ENCODE data around the gene ASCC2.
"Not testable (repeated sequence)": the region's sequence is repeated elsewhere in the genome, so short reads cannot be mapped to it uniquely, and the experiment has no call there.

The ASCC2 gene

DNA sequence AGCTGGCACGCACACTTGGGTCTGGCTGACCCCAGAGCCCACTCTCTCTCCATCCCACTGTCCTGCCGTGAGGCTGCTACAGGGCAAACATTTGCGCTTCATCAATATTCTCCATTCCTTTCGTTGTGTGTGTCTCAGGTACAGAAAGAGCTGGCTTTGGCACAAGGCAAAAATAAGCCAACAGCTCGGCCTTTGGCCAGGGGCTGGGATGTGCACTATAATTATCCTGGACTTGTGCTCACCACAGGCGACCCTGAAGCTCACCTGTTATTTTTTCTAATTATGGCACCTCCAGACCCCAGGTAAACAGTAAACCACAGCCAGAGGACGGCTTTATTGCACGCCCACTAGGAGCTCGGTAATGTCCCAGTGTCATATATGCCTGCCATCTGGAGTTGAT is 82.2 kb downstream of the ASCC2 start:
- DNase-seq (ENCODE audit: low read depth, low spot score), result no peak

DNA sequence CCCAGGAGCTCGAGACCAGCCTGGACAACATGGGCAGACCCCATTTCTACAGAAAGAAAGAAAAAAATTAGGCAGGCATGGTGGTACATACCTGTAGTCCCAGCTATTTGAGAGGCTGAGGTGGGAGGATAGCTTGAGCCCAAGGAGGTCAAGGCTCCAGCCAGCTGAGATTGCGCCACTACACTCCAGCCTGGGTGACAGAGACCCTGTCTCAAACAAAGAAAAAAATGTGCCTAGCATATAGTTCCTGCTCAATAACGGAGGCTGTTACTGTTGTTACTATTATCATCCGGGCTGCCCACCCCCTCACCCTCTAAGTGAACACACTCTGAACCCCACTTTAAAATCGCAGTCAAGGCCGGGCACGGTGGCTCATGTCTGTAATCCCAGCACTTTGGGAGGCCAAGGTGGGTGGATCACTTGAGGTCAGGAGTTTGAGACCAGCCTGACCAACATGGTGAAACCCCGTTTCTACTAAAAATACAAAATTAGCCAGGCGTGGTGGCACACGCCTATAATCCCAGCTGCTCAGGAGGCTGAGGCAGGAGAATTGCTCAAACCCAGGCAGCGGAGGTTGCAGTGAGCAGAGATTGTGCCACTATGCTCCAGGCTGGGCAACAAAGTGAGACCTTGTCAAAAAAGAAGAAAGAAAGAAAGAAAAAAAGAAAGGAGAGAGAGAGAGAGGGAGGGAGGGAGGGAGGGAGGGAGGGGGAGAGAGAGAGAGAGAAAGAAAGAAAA is 83.2 kb downstream of the ASCC2 start:
- not testable (repeated sequence) for DNase-seq (ENCODE audit: low read depth, low spot score)

DNA sequence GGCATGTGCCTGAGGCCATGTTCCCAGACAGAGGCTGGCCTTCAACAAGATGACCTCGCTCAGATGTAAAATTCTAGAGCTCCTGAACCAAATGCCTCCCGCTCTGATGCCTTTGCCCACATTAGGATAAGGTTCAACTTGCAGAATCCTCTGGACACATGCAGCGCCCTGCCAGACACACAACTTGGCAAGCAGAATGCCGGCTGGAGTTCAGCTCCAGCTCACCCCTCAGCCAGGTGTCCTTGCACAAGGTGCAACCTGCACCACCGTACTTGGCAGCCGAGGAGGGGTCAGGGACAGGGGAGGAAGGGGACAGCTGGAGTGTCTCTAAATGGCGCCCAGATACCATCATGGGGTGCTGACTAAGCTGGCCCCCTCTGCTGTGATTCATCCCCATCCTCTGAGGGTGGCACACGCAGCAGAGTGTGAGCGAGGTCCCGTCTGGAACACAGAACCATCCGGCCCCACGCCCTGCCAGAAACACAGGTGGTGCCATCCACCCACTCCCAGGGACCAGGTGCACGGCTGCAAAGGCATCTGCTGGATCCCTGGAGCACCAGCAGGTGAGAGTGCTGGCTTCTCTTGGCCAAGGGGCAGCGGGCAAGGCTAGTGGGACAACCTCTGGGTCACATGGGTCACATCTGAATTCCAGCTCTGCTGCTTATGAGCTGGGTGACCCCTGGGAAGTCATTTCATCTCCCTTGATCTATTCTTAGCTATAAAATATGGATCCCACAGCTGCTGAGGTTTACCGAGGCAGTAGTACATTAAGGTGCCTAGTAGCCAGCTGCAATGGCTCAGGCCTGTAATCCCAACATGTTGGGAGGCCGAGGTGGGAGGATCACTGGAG is 84.0 kb downstream of the ASCC2 start:
- no peak for DNase-seq (ENCODE audit: low read depth, low spot score)

DNA sequence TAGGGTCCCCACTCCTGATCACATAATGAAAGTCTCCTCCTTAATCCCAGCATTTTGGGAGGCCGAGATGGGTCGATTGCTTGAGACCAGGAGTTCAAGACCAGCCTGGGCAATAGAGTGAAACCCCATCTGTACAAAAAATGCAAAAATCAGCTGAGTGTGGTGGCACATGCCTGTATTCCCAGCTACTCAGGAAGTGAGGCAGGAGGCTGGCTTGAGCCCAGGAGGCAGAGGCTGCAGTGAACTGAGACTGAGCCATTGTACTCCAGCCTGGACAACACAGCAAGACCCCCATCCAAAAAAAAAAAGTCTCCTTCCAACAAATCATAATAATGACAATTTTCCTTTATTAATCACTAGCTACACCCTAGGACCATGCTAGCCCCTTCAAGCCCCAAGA is 86.4 kb downstream of the ASCC2 start:
- no peak for DNase-seq (ENCODE audit: low read depth, low spot score)

DNA sequence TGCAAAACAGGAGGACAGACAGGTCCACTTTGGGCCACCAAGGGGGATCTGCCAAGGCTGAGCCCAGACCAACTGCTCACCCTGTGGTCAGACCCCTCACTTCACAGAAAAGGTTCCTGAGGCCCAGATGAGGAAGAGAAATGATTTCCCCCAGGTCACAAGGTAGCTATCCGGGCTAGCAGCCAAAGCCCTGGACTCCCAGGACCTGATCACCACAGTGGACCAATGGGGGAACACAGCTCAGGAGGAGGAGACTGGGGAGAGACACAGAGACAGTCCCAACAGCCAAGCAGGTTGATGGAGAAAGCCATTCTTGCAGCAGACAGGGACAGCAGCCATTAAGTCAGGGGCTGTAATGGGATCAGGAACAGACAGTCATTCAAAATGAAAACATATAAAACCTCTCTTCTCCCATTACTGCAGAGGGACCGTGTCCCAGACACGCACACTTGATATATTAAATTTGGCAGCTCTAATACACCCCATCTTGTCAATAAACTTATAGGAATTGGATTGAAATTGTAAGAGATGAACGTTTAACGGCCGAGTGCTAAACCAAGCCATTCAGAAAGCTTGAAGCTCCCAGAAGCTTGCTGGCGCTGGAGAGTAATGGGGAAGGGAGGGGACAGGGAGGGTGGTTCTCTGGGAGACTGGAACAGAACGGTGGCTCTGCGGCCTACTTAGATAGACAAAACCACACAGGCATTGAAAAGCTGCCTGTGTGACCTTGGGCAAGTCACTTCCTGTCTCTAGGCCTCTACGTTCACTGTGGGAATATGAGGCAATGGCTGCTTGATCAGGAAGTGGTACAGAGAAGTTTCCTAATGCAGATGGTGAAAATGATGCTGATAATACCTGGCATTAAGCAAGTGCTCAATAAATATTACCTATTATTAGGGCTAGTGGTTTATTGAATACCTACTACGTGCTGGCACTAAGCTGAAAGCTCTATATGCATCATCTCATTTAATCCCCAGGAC is 87.2 kb downstream of the ASCC2 start:
- no peak for DNase-seq (ENCODE audit: low read depth, low spot score)

DNA sequence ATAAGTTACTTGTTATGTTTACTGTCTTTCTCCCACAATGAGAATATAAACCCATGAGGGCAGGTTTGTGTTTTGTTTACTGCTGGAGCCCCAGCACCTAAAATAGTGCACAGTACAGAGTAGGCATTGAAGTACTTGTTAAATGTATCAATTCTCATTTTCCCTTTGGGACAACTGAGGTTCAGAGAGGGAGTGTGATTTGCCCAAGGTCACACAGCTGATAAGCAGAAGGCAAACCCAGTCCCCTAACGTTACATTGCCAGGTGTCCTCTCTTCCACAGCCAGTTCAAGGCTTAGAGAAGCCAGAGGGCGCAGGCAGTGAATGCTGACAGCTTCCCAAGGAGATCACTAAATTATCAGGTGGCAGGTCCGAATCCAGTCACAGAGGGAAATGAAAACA is 88.0 kb downstream of the ASCC2 start:
- DNase-seq (ENCODE audit: low read depth, low spot score), result no peak

DNA sequence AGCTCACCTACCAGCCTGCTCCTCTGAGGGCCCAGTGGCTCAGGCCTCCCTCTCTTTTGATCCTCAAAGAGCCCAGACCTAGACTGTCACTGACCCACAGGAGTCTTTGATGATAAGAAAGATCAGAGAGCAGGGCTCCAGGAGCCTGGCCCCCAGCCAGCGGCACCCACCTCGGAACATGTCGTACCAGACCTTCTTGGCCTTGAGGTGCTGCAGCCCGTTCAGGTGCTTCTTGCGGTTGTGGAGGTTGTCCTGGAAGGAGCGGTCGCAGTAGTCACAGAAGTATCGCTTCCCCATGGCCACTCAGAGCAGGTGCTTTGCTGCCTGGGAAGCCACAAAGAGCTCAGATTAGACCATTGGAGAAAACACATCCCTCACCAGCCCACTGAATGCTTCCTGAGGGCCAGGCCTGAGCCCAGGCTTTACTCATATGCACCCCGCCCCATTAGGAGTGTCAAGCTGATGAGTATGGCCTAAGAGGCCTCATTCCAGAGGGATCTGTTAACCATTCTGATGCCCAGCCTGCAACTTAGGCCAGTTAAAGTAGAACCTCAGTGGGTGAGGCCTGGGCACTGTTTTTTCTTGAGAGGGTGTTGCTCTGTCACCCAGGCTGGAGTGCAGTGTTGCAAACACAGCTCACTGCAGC is 89.7 kb downstream of the ASCC2 start:
- DNase-seq (ENCODE audit: low read depth, low spot score), result no peak

DNA sequence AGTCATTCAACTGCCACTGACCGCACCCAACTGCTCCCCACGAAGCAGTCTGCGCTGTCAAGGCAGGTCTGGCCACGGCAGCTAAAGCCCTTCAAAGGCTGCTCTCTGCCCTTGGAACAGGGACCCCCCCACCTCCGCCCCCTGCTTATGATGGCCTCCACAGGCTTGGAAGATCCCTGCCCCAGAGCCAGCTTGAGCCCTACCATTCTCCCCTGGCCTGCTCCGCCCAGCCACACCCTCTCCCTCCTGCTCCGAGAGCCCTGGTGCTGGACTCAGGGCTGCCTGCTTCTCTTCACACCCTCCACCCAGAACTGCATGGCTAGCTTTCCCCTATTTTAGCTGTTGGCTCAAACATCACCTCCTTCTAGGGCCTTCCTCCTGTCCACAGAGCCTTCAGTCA is 90.2 kb downstream of the ASCC2 start:
- no peak for DNase-seq (ENCODE audit: low read depth, low spot score)

DNA sequence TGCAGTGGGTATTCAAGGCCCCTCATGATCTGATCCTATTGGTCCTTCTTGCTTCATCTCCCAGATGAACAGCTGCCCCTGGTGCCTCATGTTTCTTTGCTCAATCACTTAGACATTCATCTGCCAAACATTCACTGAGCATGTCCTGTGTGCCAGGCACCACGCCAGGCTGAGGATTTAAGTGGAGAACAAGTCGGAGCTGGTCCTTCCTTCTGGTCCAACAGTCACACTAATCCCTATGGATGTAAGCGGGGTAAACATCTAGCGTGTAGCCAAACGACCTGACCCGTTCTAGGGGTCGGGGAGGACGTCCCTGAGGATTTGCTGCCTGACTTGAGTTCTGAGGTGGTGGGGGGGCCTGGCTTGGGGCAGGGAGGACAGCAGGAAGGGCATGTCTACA is 93.2 kb downstream of the ASCC2 start:
- no peak for DNase-seq (ENCODE audit: low read depth, low spot score)

DNA sequence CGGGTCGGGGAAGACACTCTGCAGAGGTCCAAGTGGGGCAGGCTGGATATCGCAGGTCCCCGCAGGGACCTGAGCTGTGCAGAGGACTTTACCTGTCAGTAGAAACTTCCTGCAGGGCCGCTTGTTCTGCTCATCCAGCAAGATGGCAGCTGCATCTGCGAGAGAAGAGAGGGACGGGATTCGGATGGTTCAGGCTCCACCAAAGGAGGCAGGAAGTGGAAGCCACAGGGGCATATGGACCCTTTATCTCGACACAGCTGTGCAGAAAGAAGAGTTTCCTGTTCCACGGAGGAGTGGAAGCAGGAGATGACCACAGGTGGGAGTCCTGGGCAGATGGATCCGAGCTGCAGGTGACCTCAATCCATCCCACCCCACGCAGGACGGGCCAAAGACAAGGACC is 95.7 kb downstream of the ASCC2 start:
- no peak for DNase-seq (ENCODE audit: low read depth, low spot score)

DNA sequence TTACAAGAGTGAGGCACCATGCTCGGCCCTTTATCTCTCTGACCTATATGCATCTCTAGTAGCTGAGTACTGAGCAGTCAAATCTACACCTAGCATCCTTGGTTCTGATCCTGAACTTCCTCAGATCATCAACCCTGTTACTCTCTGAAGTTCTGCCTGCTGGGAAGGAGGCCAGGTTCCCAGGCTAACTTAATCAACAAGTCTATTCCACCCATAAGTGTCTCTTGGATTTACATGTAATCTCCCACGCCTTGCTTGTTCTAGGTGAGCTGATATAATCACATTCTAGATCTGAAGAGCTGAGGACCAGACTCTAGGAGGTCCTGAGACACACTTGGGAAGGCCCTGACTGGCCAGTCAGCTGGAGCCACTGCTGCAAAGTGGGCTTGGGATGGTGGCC is 96.1 kb downstream of the ASCC2 start:
- no peak for DNase-seq (ENCODE audit: low read depth, low spot score)

DNA sequence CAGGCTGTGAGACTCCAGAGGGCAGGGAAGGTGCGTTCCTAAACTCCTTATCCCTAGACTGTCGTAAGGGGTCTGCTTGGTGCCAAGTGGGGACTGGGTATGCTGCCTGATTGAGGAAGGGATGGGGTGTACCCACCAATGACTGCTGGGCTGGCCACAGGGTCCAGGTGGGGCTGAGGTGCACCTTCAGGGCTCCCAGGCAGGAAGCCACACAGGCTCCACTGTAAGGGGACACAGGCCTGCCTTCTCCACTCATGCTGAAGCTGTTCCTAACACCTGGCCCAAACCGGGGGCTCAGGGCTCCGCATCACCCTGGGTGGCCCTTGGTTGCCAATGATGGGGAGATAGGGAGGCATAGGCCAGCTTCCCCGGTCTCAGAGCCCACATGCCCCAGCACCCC is 97.9 kb downstream of the ASCC2 start:
- DNase-seq (ENCODE audit: low read depth, low spot score), result no peak

DNA sequence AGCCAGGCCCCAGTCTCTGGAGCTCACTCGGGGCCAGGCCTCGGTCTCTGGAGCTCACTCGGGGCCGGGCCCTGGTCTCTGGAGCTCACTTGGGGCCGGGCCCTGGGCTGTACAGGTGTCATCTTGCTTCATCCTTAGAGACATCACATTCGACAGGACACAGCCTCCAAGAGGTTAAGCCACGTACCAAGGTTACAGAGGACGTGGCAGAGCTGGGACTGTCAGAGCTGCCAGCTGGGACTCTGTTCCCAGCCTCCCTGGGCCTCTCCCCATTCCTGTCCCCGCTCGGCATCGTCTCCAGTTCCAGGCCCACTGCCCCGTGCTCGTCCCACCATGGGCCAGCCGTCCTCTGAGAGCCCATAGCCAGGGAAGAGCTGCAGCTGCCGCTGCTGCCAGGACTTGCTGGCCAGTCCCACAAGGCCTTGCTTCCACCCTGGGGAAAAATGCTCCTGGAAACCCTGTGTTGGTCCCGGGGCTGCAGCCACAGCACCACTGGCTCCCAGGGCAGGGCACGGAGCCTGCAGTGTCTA is 98.7 kb downstream of the ASCC2 start:
- DNase-seq (ENCODE audit: low read depth, low spot score), result no peak
